Testis (tissue), 3 donors: Measurements from ENCODE around the gene CAPZA2. TPM values are rescaled to one million over a fixed set of nuclear protein-coding genes. Genes with fewer than 3 reads are reported as not detected.

Experiments
- DNase-seq: peaks from one replicate; pipeline ENCODE4 v3.0.0-alpha.2; 2019
- H3K27ac ChIP-seq, 2 donors: fragments of 200-600 bp; sonication (generic); one replicate each; pipeline ENCODE4 v1.5.1; 2019
- H3K27me3 ChIP-seq: fragments of 200-600 bp; sonication (generic); one replicate; pipeline ENCODE4 v1.5.1; 2019
- H3K36me3 ChIP-seq: fragments of 200-600 bp; sonication (generic); one replicate; pipeline ENCODE4 v1.5.1; 2017; ENCODE audit warnings: low read depth; ENCODE audit errors: missing control alignments
- H3K4me1 ChIP-seq: fragments of 200-600 bp; sonication (generic); one replicate; pipeline ENCODE4 v1.5.1; 2019
- H3K4me3 ChIP-seq, 2 donors: fragments of 200-600 bp; sonication (generic); one replicate each; pipeline ENCODE4 v1.5.1; 2017 to 2019
- H3K9me3 ChIP-seq: fragments of 200-600 bp; sonication (generic); one replicate; pipeline ENCODE4 v1.5.1; 2017
- POLR2A ChIP-seq: fragments of 450-650 bp; IDR thresholded peaks from one replicate; pipeline ENCODE4 v1.6.1; 2017; ENCODE audit warnings: antibody characterized with exemption, mild to moderate bottlenecking, moderate library complexity
- WGBS, 2 donors: methylation state at CpG; one replicate each; pipeline ENCODE4 v1.1.5; 2018; 5-methylcytosine and 5-hydroxymethylcytosine counted together
- intact Hi-C: fragments of 100-400 bp; cut with DNase I; formaldehyde crosslinking; loops from one replicate; pipeline ENCODE4 v1.15.1; 2023; ENCODE audit warnings: low total_unique reads
- polyA plus RNA-seq: library from polyadenylated mRNA; stranded (reverse); fragments of 350-450 nt; fragmentation: Illumina TruSeq; extraction: RNeasy Lipid Tissue Mini Kit (QIAGEN cat#74804); gene quantifications from one replicate; pipeline ENCODE4 v1.2.3, GENCODE V29; 2014; ENCODE audit warnings: low read depth, low replicate concordance; ENCODE audit not compliant: insufficient read depth
- total RNA-seq, 2 donors: library from RNA; depleted of rRNA; stranded (reverse); fragments of >200 nt; gene quantifications; one replicate each; pipeline ENCODE4 v1.2.3, GENCODE V29; 2016
- TF ChIP-seq, protein P1 (sequence below), 3 experiments: fragments of 450-650 bp in 2 of 3; fragments of 200-600 bp in 1 of 3; sonication (generic) in 1 of 3; IDR thresholded peaks; one replicate each; pipeline ENCODE4 v1.5.1; 2016 to 2019; ENCODE audit warnings: antibody characterized with exemption in 3 of 3, mild to moderate bottlenecking in 2 of 3, moderate library complexity in 1 of 3

Gene CAPZA2
- total and polyA plus RNA-seq, 3 donors from 2014 or later, result 57.9 to 69.4 (median 69.4) TPM

DNA sequence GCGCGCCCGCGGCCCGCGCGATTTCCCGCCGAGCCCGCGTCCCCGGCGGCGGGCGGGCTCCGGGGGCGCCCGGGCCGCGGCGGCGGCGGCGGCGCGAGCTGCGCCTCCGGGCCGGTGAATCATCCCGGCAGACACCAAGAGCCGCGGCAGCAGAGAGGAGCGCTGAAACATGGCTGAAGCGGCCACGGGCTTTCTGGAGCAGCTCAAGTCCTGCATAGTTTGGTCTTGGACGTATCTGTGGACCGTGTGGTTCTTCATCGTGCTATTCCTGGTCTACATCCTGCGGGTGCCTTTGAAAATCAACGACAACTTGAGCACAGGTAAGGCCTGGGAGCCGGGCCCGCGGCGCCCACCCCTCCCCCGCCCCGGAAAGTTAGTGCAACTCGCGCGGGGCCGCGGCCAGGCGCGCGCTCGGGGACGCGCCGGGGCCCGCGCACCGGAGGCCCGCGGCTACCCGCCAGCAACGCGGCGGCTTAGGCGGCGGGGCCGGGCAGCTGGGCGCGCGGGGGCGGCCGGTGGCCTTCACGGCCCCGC is 91.1 kb downstream of the CAPZA2 start, which contains the start of gene ST7:
Gene ST7, plus strand, starts transcription at position 130 of the 534 bp plus-strand sequence. Its CDS starts 40 bp downstream, at position 170.
- H3K36me3 ChIP-seq, result no peaks in the 10 kb centered on the region
- H3K9me3 ChIP-seq, result no peaks in the 10 kb centered on the region
- peak; percentile 70 for DNase-seq
- peak within 1 kb of the TSS; percentile 88 for H3K4me3 ChIP-seq
- peaks cover 27% of the 10 kb centered on the region for H3K4me1 ChIP-seq
- intact Hi-C loops, result no loop called here
- TF ChIP-seq, protein P1, sequence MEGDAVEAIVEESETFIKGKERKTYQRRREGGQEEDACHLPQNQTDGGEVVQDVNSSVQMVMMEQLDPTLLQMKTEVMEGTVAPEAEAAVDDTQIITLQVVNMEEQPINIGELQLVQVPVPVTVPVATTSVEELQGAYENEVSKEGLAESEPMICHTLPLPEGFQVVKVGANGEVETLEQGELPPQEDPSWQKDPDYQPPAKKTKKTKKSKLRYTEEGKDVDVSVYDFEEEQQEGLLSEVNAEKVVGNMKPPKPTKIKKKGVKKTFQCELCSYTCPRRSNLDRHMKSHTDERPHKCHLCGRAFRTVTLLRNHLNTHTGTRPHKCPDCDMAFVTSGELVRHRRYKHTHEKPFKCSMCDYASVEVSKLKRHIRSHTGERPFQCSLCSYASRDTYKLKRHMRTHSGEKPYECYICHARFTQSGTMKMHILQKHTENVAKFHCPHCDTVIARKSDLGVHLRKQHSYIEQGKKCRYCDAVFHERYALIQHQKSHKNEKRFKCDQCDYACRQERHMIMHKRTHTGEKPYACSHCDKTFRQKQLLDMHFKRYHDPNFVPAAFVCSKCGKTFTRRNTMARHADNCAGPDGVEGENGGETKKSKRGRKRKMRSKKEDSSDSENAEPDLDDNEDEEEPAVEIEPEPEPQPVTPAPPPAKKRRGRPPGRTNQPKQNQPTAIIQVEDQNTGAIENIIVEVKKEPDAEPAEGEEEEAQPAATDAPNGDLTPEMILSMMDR (IDR thresholded peaks at IDR 0.05), result no peak
- TF ChIP-seq POLR2A, result no peak
- H3K27ac ChIP-seq, result peak within 1 kb of the TSS; percentile 99
- no peaks in the 10 kb centered on the region for H3K27me3 ChIP-seq
- 1% methylated on average over 65 of the region's 77 CpGs; no CpG with 5 or more reads in 1 of the 2 donors for WGBS, 2 donors

GRCh38 chr7:116953906-116954838 is 91.8 kb downstream of the CAPZA2 start:
- no peaks in the 10 kb centered on the region for H3K27me3 ChIP-seq
- H3K4me1 ChIP-seq, result peaks cover 27% of the 10 kb centered on the region
- H3K27ac ChIP-seq, result peak overlapping the region; percentile 99
- WGBS, 2 donors, result 0 to 1% methylated on average over 15 to 27 of the region's 63 CpGs
- peak; percentile 74 for DNase-seq
- TF ChIP-seq, protein P1 (IDR thresholded peaks at IDR 0.05), result no peak
- TF ChIP-seq POLR2A, result no peak
- peak overlapping the region; percentile 88 for H3K4me3 ChIP-seq
- H3K36me3 ChIP-seq, result no peaks in the 10 kb centered on the region
- intact Hi-C loops, result no loop called here
- H3K9me3 ChIP-seq, result no peaks in the 10 kb centered on the region

DNA sequence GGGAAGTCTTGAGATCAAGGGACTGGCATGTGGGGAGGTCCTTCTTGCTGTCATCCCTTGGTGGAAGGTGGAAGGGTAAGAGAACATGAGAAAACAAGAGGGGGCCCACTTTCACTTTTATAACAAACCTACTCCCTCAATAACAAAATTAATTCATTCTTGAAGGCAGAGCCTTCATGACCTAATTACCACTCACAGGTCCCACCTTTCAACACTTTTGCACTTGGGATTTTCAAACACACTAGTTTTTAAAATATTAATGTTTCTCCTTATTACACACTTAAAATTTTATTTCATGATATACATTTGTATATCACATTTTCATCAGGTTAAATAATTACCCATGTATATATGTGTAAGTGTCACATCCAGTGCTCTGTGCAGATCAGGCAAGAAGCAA is 93.0 kb downstream of the CAPZA2 start:
- H3K4me3 ChIP-seq, result no peak overlapping the region

GRCh38 chr7:116955801-116956476 is 93.6 kb downstream of the CAPZA2 start:
- Histone ChIP-seq H3K27ac (peak overlapping the region; percentile 68 to 99), H3K9me3 (no peaks in the 10 kb centered on the region), H3K4me1 (peaks cover 27% of the 10 kb centered on the region), H3K4me3 (no peak overlapping the region), H3K27me3 (no peaks in the 10 kb centered on the region), H3K36me3 (no peaks in the 10 kb centered on the region)
- 21 to 25% methylated on average over 4 of the region's 4 CpGs for WGBS, 2 donors
- intact Hi-C loops, result no loop called here
- TF ChIP-seq POLR2A, result no peak
- TF ChIP-seq, protein P1 (IDR thresholded peaks at IDR 0.05), result no peak
- DNase-seq, result peak; percentile 20

More for the DNA sequence above, 93.0 kb downstream of the CAPZA2 start:
- H3K36me3 ChIP-seq, result no peaks in the 10 kb centered on the region
- peaks cover 27% of the 10 kb centered on the region for H3K4me1 ChIP-seq
- H3K9me3 ChIP-seq, result no peaks in the 10 kb centered on the region
- no peaks in the 10 kb centered on the region for H3K27me3 ChIP-seq
- intact Hi-C loops, result no loop called here
- DNase-seq, result no peak
- peak overlapping the region; percentile 68 to 99 for H3K27ac ChIP-seq
- TF ChIP-seq, protein P1 (IDR thresholded peaks at IDR 0.05), result no peak
- TF ChIP-seq POLR2A, result no peak
